Effector CD8-positive, alpha-beta T cell (primary cell): Measurements from ENCODE around the gene PRPF38B.
"Not testable (repeated sequence)": the region's sequence is repeated elsewhere in the genome, so short reads cannot be mapped to it uniquely, and the experiment has no call there.

Source experiments
- DNase-seq: peaks from one replicate; lab custom pipeline; 2025; lab: John Stamatoyannopoulos, UW
- total RNA-seq, 4 experiments: gene quantifications; one replicate each; lab custom pipeline; 2026; lab: John Stamatoyannopoulos, UW

Gene PRPF38B, protein sequence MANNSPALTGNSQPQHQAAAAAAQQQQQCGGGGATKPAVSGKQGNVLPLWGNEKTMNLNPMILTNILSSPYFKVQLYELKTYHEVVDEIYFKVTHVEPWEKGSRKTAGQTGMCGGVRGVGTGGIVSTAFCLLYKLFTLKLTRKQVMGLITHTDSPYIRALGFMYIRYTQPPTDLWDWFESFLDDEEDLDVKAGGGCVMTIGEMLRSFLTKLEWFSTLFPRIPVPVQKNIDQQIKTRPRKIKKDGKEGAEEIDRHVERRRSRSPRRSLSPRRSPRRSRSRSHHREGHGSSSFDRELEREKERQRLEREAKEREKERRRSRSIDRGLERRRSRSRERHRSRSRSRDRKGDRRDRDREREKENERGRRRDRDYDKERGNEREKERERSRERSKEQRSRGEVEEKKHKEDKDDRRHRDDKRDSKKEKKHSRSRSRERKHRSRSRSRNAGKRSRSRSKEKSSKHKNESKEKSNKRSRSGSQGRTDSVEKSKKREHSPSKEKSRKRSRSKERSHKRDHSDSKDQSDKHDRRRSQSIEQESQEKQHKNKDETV
- total RNA-seq, result 147 to 221 (median 189) reads per million in 4 experiments

DNA sequence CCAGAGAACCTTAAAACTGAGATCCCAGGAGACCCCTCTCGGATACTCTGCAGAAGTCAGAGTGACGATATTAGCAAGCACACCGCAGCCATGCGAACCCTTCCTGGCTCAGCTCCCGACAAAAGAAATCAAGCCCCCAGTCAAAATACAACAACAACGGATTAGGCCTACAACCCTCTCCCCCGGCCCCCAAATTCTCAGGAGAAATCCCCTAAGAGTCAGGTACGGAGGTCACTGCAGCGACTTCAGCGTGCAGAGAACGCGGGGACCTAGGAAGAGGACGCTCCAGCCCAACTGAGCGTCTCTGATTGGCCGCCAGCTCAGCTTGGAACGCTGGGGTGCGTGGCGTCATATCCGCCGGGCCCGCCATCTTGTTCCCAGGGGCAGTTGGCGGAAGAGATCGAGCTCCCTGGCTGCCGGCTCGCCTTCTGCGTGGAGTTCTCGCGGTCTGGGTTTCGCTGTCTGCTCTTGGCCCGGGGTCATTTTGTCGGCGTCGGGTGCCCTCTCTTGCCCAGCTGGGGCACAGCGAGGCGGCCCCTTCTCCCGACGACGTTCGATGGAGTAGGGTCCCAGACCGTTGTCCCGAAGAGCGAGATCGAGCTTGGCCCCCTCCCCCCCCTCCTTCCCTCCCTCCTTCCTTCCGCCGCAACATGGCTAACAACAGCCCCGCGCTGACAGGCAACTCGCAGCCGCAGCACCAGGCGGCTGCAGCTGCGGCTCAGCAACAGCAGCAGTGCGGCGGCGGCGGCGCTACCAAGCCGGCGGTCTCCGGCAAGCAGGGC is at the start of gene PRPF38B:
Gene PRPF38B (plus strand): TSS at position 369 of the 782 bp plus-strand sequence. CDS start 282 bp downstream, at position 651.
- peak; percentile 87 for DNase-seq

GRCh38 chr1:108643492-108644335 is 48.4 kb upstream of the PRPF38B start:
- DNase-seq, result peak; percentile 3

- peak; percentile 7 for DNase-seq
Observed at GRCh38 chr1:108644984-108645383, 47.1 kb upstream of the PRPF38B start.

DNA sequence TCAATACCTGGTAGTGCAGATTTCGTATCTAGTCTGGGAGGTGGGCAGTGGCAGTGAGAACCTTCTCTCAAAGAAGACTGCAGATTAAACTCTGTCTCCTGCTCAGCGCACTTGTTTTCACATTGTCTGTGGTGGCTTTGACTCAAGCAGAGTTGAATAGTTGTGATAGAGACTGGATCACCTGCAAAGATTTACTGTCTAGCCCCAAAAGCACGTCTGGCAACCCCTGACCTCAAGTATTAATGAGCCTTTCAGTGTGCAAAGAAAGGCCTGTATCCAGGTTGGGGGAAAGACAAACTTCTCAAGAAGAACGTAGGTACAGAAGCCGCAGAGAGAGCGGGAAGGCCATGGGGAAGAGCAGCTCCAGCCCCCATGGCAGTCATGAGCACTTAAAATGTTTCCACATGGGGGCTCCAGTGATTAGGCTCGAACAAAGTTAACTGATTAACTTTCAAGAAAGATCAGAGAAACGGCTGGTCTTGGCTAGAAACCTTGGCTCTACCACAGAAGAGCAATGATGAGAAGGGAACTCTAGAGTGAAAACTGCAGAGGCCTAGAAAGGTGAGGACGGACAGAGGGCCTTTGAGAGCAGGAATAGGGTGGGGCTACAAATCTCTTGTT is 46.4 kb upstream of the PRPF38B start:
- no peak for DNase-seq

GRCh38 chr1:108646265-108646647 is 45.9 kb upstream of the PRPF38B start:
- DNase-seq, result no peak

- peak; percentile 47 for DNase-seq
Observed at GRCh38 chr1:108646648-108647269, 45.4 kb upstream of the PRPF38B start.

DNA sequence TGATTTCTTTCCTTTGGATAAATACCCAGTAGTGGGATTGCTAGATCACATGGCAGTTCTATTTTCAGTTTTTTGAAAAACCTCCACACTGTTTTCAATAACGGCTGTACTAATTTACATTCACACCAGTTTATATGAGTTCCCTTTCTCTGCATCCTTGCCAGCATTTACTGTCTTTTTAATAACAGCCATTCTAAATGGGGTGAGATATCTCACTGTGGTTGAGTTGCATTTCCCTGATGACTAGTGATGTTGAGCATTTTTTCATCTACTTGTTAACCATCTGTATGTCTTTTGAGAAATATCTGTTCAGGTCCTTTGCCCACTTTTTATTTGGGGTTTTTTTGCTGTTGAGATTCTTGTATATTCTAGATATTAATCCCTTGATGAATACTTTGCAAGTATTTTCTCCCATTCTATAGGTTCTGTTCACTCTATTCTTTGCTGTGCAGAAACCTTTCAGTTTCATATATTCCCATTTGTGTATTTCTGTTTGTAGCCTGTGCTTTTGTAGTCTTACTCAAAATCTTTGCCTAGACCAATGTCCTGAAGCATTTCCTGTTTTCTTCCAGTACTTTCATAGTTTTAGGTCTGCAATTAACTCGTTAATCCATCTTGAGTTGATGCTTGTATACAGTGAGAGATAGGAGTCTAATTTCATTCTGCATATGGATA is 38.5 kb upstream of the PRPF38B start:
- no peak for DNase-seq

- no peak for DNase-seq
Observed at GRCh38 chr1:108657356-108658080, 34.6 kb upstream of the PRPF38B start.

DNA sequence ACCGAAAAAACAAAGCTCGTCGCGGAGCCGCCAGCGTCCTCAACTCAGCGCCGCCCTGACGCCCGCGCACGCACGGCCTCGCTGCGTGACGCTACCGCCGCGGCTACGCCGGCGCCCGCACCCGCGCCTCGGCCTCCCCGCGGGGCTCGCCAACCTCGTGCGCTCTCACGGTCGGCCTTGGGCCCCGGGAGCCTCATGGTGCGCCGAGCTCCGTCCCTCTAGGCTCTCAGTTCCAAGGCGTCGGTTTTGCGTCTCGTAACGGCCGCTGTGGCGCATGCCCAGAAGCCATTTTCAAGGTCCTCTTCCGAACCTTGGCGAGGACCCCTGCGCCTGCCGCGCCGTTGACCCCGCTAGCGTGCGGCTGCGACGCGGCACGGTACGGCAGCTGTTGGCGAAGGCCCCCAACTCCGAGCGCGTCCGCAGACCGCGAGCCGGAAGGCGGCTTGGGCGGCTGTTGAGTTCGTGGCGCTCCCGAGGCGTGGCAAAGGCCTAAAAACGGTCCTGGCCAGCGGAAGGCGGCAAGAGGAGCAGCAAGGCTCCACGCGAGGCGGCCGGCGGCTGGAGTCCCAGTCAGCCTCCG is 31.0 kb upstream of the PRPF38B start, which contains the start of gene HENMT1:
Gene HENMT1 (minus strand): TSS at position 64 of the 580 bp plus-strand sequence. CDS start 1,209 bp downstream, outside the sequence.
- peak; percentile 71 for DNase-seq

- DNase-seq, result no peak
Observed at GRCh38 chr1:108663074-108663473, 29.0 kb upstream of the PRPF38B start.

GRCh38 chr1:108664481-108664880 is 27.6 kb upstream of the PRPF38B start:
- DNase-seq, result no peak

DNA sequence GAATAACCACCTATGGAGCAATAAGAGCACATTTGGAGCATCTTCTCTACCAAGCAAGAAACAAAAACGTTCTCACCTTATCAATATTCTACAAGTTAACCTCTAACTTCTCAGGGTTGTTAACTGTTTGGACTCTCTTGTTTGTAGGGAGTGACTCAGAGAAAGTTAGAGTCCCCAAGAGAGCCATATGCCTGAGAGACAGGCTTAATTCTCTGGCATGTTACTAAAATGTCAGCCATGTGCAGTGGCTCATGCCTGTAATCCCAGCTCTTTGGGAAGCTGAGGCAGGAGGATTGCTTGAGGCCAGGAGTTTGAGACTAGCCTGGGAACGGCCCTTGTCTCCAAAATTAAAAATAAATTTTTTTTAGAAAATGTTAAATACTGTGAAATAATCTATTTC is 27.0 kb upstream of the PRPF38B start:
- no peak for DNase-seq

- no peak for DNase-seq
Observed at GRCh38 chr1:108665771-108666170, 26.3 kb upstream of the PRPF38B start.

DNA sequence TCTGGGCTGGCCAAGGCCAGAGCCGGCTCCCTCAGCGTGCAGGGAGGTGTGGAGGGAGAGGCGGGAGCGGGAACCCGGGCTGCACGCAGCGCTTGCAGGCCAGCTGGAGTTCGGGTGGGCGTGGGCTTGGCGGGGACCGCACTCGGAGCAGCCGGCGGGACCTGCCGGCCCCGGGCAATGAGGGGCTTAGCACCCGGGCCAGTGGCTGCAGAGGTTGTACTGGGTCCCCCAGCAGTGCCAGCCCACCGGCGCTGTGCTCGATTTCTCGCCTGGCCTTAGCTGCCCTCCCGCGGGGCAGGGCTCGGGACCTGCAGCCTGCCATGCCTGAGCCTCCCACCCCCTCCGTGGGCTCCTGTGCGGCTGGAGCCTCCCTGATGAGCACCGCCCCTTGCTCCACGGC is 24.7 kb upstream of the PRPF38B start:
- not testable (repeated sequence) for DNase-seq

DNA sequence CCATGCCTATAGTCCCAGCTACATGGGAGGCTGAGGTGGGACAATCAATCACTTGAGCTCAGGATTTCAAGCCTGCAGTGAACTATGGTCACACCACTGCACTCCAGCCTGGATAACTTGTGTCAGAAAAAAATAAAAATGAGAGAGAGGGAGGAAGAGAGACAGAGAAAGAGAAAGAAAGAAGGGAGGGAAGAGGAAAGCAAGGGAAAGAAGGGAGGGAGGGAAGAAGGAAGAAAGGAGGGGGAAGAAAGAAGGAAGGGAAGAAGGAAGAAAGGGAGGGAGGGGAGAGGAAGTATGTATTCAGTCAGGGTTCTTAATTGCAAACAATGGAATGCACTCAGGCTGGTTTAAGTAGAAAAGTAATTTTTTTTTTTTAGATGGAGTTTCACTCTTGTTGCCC is 23.3 kb upstream of the PRPF38B start:
- DNase-seq, result no peak

- DNase-seq, result no peak
Observed at GRCh38 chr1:108669679-108670078, 22.4 kb upstream of the PRPF38B start.

DNA sequence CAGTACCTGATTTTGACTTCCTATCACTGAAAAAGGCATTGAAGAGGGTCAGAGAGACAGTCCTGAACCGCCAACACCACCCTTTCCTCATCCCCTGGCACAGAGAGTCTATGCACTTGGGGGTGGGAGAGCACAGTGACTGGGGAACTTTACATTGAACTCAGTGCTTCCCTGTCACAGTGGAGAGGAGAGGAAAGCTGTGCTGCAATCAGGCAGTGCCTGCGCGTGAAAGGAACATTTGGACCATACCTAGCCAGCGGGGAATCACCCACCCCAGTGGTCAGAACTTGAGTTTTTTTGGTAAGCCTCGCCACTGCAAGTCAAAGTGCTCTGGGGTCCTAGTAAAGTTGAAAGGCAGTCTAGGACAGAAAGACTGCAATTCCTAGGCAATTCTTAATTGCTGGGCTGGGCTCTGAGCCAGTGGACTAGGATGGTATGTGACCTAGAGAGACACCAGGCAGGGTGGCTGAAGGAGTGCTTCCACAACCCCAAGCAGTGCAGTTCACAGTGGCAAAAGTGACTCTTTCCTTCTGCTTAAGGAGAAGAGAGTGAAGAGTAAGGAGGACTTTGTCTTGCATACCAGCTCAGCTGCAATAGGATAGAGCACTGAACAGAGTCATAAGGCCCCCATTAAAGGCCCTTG is 21.9 kb upstream of the PRPF38B start:
- no peak for DNase-seq

DNA sequence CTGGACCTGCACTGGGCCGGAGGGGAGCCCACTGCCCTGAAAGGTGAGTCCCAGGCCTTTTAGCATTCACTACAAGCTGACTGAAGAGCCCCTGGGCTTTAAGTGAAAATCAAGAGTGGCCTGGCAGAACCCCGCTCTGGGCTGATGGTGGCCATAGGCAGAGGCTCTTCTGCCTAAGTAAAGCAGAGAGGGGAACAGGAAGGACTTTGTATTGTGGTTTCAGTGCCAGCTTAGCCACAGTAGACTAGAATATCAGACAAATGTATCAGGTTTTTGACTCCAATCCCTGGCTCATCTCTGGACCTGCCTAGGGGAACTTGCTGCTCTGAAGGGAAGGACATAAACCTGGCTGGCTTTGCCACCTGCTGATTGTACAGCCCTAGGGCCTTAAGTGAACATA is 21.0 kb upstream of the PRPF38B start:
- DNase-seq, result no peak

DNA sequence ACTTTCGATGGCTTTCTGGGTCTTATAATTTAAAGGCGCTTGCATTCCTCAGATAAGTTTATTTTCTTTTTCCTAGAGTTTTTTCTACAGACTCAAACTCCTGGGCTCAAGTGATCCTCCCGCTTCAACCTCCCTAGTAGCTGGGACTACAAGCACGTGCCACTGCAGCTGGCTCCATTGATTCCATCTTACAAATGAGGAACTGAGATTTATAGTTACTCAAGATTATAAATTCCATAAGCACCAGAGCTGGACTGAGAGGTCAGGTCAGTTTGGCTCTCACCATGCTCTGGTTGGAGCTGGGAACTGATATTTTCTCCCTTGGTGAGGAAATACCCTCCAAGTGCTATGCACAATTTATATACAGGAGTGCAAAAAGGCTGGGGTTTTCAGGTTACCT is 13.4 kb upstream of the PRPF38B start:
- no peak for DNase-seq
